SK-N-SH treated with all-trans-retinoic acid at 6 μM for 48 hours (cell line): ENCODE results near the gene RERE.

Experiments
- BACH2 ChIP-seq: fragments of 250-450 bp; sonication (Bioruptor Pico); IDR thresholded peaks from 2 replicates; pipeline ENCODE4 v1.9.0; 2021; ENCODE audit warnings: mild to moderate bottlenecking, borderline replicate concordance
- CSDC2 ChIP-seq: fragments of 250-450 bp; sonication (Bioruptor Pico); IDR thresholded peaks from 2 replicates; pipeline ENCODE4 v1.5.0; 2020; ENCODE audit warnings: mild to moderate bottlenecking, moderate library complexity
- ESRRG ChIP-seq: fragments of 250-450 bp; sonication (Bioruptor Pico); IDR thresholded peaks from 2 replicates; pipeline ENCODE4 v1.6.1; 2021; ENCODE audit warnings: mild to moderate bottlenecking
- ISL1 ChIP-seq: fragments of 250-450 bp; sonication (Bioruptor Pico); IDR thresholded peaks from 2 replicates; pipeline ENCODE4 v2.1.2; 2022; ENCODE audit warnings: mild to moderate bottlenecking, moderate library complexity
- OSR1 ChIP-seq: fragments of 250-450 bp; sonication (Bioruptor Pico); IDR thresholded peaks from 2 replicates; pipeline ENCODE4 v1.8.0; 2022; ENCODE audit warnings: moderate library complexity, mild to moderate bottlenecking, inconsistent platforms
- TOX ChIP-seq: fragments of 250-450 bp; sonication (Bioruptor Pico); IDR thresholded peaks from 2 replicates; pipeline ENCODE4 v1.8.0; 2021; ENCODE audit warnings: mild to moderate bottlenecking, moderate library complexity, borderline replicate concordance
- ZFP3 ChIP-seq: fragments of 250-450 bp; sonication (Bioruptor Pico); IDR thresholded peaks from 2 replicates; pipeline ENCODE4 v1.5.0; 2020; ENCODE audit warnings: mild to moderate bottlenecking, moderate library complexity
- ZFP30 ChIP-seq: fragments of 450-650 bp; formaldehyde crosslinking; IDR thresholded peaks from 2 replicates; pipeline ENCODE4 v1.5.0; 2022; ENCODE audit warnings: mild to moderate bottlenecking, moderate library complexity
- ZNF8 ChIP-seq: fragments of 450-650 bp; formaldehyde crosslinking; IDR thresholded peaks from 2 replicates; pipeline ENCODE4 v1.5.0; 2020; ENCODE audit warnings: mild to moderate bottlenecking, moderate library complexity
- TF ChIP-seq, protein P1 (sequence below): fragments of 250-450 bp; sonication (Bioruptor Pico); IDR thresholded peaks from 2 replicates; pipeline ENCODE4 v1.5.1; 2021; ENCODE audit warnings: mild to moderate bottlenecking, moderate library complexity
- TF ChIP-seq, protein P2 (sequence below): fragments of 250-450 bp; sonication (Bioruptor Pico); IDR thresholded peaks from 2 replicates; pipeline ENCODE4 v1.8.0; 2021; ENCODE audit warnings: low read depth, mild to moderate bottlenecking, moderate library complexity, borderline replicate concordance
- TF ChIP-seq, protein P3 (sequence below): fragments of 250-450 bp; sonication (Bioruptor Pico); IDR thresholded peaks from 2 replicates; pipeline ENCODE4 v1.5.0; 2020; ENCODE audit warnings: mild to moderate bottlenecking, moderate library complexity
- TF ChIP-seq, protein P4 (sequence below): fragments of 250-450 bp; sonication (Bioruptor Pico); IDR thresholded peaks from 2 replicates; pipeline ENCODE4 v1.8.0; 2020; ENCODE audit warnings: mild to moderate bottlenecking, moderate library complexity, borderline replicate concordance

DNA sequence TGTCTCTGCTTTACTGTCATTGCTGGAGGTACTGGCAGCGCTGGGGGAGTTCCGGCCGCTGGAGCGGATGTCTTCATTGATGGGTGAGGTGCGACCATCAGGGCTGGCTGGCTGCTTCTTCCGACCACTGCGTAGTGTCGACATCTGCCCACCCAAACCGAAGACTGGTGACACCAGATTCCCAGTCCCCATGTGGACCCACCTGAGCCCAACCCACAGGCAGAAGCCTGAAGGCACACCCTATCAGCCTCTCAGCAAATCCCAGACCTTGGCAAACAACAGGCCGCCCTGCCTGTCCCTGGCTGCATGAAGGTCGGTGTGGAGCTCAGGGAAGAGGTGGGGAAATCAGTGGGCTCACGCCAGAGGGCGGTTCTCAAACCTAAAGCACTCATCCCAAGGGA lies 454.7 kb downstream of the RERE start:
- TF ChIP-seq ZNF8 (CRISPR knock-in tag): no peak
- TF ChIP-seq BACH2: no peak
- TF ChIP-seq, protein P1, sequence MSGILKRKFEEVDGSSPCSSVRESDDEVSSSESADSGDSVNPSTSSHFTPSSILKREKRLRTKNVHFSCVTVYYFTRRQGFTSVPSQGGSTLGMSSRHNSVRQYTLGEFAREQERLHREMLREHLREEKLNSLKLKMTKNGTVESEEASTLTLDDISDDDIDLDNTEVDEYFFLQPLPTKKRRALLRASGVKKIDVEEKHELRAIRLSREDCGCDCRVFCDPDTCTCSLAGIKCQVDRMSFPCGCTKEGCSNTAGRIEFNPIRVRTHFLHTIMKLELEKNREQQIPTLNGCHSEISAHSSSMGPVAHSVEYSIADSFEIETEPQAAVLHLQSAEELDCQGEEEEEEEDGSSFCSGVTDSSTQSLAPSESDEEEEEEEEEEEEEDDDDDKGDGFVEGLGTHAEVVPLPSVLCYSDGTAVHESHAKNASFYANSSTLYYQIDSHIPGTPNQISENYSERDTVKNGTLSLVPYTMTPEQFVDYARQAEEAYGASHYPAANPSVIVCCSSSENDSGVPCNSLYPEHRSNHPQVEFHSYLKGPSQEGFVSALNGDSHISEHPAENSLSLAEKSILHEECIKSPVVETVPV (CRISPR knock-in tag): no peak
- TF ChIP-seq, protein P2, sequence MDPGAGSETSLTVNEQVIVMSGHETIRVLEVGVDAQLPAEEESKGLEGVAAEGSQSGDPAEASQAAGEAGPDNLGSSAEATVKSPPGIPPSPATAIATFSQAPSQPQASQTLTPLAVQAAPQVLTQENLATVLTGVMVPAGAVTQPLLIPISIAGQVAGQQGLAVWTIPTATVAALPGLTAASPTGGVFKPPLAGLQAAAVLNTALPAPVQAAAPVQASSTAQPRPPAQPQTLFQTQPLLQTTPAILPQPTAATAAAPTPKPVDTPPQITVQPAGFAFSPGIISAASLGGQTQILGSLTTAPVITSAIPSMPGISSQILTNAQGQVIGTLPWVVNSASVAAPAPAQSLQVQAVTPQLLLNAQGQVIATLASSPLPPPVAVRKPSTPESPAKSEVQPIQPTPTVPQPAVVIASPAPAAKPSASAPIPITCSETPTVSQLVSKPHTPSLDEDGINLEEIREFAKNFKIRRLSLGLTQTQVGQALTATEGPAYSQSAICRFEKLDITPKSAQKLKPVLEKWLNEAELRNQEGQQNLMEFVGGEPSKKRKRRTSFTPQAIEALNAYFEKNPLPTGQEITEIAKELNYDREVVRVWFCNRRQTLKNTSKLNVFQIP (CRISPR knock-in tag): no peak
- no peak for TF ChIP-seq ESRRG (CRISPR knock-in tag)
- TF ChIP-seq TOX: no peak
- TF ChIP-seq CSDC2 (CRISPR knock-in tag): no peak
- TF ChIP-seq, protein P3, sequence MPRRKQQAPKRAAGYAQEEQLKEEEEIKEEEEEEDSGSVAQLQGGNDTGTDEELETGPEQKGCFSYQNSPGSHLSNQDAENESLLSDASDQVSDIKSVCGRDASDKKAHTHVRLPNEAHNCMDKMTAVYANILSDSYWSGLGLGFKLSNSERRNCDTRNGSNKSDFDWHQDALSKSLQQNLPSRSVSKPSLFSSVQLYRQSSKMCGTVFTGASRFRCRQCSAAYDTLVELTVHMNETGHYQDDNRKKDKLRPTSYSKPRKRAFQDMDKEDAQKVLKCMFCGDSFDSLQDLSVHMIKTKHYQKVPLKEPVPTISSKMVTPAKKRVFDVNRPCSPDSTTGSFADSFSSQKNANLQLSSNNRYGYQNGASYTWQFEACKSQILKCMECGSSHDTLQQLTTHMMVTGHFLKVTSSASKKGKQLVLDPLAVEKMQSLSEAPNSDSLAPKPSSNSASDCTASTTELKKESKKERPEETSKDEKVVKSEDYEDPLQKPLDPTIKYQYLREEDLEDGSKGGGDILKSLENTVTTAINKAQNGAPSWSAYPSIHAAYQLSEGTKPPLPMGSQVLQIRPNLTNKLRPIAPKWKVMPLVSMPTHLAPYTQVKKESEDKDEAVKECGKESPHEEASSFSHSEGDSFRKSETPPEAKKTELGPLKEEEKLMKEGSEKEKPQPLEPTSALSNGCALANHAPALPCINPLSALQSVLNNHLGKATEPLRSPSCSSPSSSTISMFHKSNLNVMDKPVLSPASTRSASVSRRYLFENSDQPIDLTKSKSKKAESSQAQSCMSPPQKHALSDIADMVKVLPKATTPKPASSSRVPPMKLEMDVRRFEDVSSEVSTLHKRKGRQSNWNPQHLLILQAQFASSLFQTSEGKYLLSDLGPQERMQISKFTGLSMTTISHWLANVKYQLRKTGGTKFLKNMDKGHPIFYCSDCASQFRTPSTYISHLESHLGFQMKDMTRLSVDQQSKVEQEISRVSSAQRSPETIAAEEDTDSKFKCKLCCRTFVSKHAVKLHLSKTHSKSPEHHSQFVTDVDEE (CRISPR knock-in tag): no peak
- TF ChIP-seq OSR1 (CRISPR knock-in tag): no peak
- no peak for TF ChIP-seq ZFP3 (CRISPR knock-in tag)
- TF ChIP-seq ISL1 (CRISPR knock-in tag): no peak
- TF ChIP-seq, protein P4, sequence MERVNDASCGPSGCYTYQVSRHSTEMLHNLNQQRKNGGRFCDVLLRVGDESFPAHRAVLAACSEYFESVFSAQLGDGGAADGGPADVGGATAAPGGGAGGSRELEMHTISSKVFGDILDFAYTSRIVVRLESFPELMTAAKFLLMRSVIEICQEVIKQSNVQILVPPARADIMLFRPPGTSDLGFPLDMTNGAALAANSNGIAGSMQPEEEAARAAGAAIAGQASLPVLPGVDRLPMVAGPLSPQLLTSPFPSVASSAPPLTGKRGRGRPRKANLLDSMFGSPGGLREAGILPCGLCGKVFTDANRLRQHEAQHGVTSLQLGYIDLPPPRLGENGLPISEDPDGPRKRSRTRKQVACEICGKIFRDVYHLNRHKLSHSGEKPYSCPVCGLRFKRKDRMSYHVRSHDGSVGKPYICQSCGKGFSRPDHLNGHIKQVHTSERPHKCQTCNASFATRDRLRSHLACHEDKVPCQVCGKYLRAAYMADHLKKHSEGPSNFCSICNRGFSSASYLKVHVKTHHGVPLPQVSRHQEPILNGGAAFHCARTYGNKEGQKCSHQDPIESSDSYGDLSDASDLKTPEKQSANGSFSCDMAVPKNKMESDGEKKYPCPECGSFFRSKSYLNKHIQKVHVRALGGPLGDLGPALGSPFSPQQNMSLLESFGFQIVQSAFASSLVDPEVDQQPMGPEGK (CRISPR knock-in tag): no peak
- no peak for TF ChIP-seq ZFP30 (CRISPR knock-in tag)
